Prostate gland (tissue), 2 donors: ENCODE data around the gene GOT1.

Experiments
- POLR2A ChIP-seq: fragments of 450-650 bp; IDR thresholded peaks from one replicate; pipeline ENCODE4 v1.6.1; 2016; ENCODE audit warnings: antibody characterized with exemption, mild to moderate bottlenecking
- POLR2AphosphoS5 ChIP-seq: sonication (generic); formaldehyde crosslinking; IDR thresholded peaks from one replicate; pipeline ENCODE4 v1.6.1; 2017; ENCODE audit warnings: antibody characterized with exemption
- TF ChIP-seq, protein P1 (sequence below), 4 experiments: fragments of 200-600 bp in 2 of 4; fragments of 450-650 bp in 2 of 4; sonication (generic) in 2 of 4; IDR thresholded peaks; 1 replicate in 3 of 4; 2 replicates in 1 of 4; pipeline ENCODE4 v1.5.1; 2016 to 2019; ENCODE audit warnings: antibody characterized with exemption in 4 of 4, mild to moderate bottlenecking in 2 of 4, moderate library complexity in 2 of 4

GRCh38 chr10:99419688-99420087 is 10.7 kb downstream of the GOT1 start:
- TF ChIP-seq, protein P1, sequence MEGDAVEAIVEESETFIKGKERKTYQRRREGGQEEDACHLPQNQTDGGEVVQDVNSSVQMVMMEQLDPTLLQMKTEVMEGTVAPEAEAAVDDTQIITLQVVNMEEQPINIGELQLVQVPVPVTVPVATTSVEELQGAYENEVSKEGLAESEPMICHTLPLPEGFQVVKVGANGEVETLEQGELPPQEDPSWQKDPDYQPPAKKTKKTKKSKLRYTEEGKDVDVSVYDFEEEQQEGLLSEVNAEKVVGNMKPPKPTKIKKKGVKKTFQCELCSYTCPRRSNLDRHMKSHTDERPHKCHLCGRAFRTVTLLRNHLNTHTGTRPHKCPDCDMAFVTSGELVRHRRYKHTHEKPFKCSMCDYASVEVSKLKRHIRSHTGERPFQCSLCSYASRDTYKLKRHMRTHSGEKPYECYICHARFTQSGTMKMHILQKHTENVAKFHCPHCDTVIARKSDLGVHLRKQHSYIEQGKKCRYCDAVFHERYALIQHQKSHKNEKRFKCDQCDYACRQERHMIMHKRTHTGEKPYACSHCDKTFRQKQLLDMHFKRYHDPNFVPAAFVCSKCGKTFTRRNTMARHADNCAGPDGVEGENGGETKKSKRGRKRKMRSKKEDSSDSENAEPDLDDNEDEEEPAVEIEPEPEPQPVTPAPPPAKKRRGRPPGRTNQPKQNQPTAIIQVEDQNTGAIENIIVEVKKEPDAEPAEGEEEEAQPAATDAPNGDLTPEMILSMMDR (IDR thresholded peaks at IDR 0.05): no peak
- TF ChIP-seq POLR2A: no peak
- no peak for TF ChIP-seq POLR2AphosphoS5
